Activated CD4-positive, alpha-beta T cell treated with anti-CD3 and anti-CD28 coated beads, Interleukin-2, amount 50 U/mL, for 1 hour (primary cell): ENCODE data around the gene MYL11.
"Not testable (repeated sequence)": the region's sequence is repeated elsewhere in the genome, so short reads cannot be mapped to it uniquely, and the experiment has no call there.

Experiments
- DNase-seq: peaks from one replicate; pipeline ENCODE4 v3.0.0-alpha.2; 2020

Gene MYL11

DNA sequence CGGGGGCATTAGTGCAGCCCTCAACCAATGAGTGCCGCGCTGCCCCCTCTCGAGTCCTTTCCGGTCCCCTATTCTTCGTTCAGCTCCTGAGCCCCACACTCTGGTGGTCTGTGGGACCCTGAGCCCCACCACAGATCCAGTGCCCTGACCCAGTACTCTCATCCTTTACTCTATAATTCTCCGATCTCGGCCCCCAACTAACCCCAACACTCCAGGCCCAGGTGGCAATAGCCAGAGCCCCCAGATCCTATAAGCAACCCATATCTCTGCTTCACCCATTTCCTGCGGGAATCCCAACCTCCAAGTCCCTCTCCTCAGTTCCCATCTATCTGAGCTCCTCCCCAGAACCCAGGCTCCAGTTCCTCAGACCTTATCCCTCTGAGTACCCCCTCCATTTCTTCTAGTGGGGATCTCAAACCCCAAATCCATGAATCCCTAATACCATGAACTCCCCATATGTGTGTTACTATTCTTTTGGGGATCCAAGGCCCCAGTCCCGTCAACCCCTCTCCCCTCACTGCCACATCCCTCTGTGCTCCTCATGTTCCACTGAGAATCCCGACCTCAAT lies 3.3 kb upstream of the MYL11 start:
- DNase-seq: no peak

GRCh38 chr16:30372038-30372712 lies 2.4 kb upstream of the MYL11 start:
- no peak for DNase-seq

- DNase-seq: no peak
Observed at GRCh38 chr16:30372725-30373124, 1.9 kb upstream of the MYL11 start.

- DNase-seq: no peak
Observed at GRCh38 chr16:30375864-30376263, 1.3 kb downstream of the MYL11 start.

- no peak for DNase-seq
Observed at GRCh38 chr16:30376461-30376902, 1.9 kb downstream of the MYL11 start.

DNA sequence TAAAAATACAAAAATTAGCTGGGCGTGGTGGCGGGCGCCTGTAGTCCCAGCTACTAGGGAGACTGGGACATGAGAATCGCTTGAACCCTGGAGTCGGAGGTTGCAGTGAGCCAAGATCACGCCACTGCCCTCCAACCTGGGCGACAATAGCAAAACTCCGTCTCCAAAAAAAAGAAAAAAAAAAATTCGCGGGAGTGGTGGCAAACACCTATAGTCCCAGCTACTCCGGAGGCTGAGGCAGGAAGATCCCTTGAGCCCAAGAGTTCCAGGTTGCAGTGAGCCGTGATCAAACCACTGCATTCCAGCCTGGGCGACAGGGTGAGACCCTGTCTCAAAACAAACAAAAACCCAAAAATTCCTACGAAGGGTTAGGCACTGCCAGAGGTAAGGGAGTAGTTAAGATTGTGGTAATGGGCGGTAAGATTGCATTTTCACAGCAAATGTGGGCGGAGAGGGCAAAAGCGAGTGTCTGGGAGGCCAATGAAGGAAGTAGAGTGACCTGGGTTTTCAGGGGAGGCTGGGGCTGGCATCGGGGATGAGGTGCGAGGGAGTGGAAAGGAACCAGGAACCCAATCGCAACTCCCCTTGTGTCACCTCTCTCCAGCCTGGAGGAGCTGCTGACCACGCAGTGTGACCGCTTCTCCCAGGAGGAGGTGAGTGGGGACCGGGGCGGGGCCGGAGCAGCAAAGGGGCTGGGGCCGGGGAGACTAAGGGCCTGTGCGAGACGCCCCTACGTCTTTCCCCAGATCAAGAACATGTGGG lies 2.6 kb downstream of the MYL11 start:
- no peak for DNase-seq

GRCh38 chr16:30377812-30378235 lies 3.2 kb downstream of the MYL11 start:
- peak; percentile 91 for DNase-seq

- peak; percentile 99 for DNase-seq
Observed at GRCh38 chr16:30378236-30379157, 3.9 kb downstream of the MYL11 start.

DNA sequence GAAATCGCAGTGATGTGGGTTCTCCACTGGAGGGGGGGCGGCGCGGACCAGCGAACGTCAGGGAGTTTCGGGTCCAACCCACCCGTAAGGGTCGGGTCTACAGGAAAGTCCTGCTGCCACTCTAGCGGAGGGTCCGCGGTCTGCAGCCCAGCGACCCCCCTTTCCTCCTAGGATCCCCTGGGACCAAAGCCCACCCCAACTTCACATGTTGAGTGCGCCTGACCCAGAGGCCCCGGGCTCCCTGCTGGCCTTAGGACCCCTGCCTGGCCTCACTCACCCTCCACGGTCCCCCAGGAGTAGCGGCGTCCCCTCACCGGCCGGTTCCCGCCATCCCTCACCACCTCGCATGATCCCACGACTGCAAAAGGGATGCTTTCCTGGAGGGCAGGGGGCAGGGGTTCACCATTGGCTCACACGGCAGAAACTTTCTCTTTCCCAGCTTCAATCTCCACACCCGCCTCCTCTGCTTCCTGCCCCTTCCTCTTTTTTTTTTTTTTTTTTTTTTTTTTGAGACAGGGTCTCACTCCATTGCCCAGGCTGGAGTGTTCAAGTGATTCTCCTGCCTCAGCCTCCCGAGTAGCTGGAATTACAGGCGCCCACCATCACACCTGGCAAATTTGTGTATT lies 4.7 kb downstream of the MYL11 start:
- no peak for DNase-seq

DNA sequence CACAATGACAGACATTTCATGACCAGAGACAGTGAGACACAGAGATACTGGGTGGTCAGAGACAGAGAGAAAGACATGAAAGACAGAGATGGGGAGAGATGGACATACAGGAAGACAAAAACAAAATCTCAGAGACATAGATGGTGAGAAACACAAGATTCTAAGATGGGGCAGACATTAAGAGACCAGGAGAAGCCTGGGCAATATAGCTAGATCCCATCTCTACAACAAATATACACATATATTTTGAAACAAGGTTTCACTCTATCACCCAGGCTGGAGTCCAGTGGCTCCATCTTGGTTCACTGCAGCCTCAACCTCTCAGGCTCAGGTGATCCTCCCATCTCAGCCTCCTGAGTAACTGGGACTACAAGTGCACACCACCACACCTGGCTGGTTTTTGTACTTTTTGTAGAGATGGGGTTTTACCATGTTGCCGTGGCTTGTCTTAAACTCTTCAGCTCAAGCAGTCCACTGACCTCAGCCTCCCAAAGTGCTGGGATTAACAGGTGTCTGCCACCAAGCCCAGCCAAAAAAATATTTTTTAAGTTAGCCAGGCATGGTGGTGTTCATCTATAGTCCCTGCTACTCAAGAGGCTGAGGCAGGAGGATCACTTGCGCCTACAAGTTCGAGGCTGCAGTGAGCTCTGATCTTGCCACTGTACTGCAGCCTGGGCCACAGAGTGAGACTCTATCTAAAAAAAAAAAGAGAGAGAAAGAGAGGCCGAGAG lies 5.6 kb downstream of the MYL11 start:
- DNase-seq: no peak

DNA sequence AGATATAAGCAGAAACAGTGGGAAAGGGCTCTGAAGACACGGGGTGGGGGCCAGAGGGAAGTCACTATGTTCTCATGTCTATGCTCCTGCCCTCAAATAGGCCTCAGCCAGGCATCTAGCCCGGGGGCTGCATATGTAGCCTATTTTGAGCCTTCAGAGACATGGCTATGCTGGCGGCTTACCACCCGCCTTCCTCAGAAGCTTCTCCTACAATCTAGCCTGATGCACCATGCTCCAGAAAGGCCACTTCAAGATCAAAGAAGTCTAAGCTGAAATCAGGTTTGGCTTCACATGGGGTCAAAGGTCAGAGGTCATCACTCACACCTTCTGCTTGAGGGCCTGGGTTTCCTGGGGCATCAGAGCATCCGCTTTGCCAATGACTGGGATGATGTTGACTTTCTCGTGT lies 6.2 kb downstream of the MYL11 start:
- no peak for DNase-seq

DNA sequence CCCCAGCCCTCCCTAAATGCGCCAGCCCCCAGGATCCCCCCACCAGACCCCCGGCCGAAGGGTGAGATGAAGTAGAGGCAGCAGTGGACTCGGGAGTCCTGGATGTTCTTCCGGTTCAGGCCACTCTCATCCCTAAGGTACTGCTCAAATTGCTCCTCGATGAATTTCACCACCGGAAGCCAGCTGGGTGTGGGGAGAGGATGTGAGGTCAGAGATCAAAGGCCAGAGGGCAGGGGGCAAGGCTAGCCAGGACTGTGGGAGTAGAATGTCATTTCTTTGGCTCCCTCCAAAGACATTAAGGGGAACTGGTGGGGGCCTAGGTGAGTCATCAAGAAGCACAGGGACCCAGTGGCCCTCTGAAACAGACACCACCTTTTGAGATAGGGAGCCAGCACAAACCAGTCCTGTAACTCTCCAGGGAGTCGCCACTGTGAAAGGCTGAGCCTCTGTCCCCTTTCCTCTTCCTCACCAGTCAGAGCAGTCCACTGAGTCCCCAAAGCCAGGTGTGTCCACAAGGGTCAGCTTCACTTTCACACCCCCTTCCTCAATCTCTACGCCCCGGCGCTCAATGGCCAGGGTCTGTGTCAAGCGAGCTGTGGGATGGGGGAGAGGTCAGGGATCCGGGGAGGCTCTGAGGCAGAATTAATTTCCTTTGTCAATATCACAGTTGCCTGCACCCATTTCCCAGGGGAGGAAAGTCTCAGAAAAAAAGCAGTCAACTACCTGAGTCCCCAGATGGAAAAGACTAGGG lies 6.9 kb downstream of the MYL11 start:
- DNase-seq: peak; percentile 36

GRCh38 chr16:30382111-30382881 lies 7.7 kb downstream of the MYL11 start, which contains the start of gene SEPTIN1:
TSS of gene SEPTIN1 (minus strand) at chr16:30382561. CDS start at chr16:30382542, 19 bp downstream.
- DNase-seq: peak; percentile 72

- DNase-seq: no peak
Observed at GRCh38 chr16:30383521-30383920, 8.9 kb downstream of the MYL11 start.

- no peak for DNase-seq
Observed at GRCh38 chr16:30394592-30395154, 20.1 kb downstream of the MYL11 start.

DNA sequence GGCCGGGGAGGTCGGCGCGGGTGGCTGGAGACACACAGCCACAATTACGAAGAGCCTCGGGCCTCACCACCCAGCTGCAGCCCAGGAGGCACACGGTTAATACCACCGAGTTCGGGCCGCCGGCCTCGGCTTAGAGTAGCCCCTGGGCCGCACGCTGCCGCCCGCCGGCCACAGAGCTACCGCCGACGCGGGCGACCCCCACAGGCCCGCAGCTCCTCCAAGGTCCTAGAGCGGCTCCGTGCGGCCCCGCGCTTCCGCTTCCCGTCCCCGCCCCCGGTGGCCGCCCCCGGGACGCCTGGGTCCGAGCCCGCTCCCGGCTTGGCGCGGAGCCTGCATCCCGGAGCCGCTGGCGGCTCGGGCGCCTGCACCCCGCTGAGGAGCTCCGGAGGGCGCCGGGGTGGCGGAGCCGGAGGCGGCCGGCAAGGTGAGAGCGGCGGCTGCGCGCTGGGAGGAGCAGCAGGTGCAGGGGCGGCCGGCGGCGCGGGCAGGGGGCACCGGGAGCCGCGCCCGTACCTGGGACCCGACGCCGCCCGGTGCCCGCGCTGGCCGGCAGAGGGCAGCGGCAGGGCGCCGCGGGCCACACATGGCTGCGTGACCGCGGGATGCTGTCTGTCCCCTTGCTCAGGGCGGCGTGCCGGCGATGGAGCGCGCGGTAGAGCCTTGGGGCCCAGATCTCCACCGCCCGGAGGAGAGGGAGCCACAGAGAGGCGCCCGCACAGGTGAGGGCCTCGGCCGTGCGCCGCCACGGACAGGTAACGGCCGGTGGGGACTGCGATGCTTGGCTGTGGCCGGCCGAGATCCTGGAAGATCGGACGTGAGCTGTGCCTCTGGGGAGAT lies 20.8 kb downstream of the MYL11 start, which contains the start of gene ZNF48:
ZNF48 (plus strand) TSS at position 266 of the 837 bp plus-strand sequence; CDS start at position 641, 375 bp downstream.
- peak; percentile 37 for DNase-seq

DNA sequence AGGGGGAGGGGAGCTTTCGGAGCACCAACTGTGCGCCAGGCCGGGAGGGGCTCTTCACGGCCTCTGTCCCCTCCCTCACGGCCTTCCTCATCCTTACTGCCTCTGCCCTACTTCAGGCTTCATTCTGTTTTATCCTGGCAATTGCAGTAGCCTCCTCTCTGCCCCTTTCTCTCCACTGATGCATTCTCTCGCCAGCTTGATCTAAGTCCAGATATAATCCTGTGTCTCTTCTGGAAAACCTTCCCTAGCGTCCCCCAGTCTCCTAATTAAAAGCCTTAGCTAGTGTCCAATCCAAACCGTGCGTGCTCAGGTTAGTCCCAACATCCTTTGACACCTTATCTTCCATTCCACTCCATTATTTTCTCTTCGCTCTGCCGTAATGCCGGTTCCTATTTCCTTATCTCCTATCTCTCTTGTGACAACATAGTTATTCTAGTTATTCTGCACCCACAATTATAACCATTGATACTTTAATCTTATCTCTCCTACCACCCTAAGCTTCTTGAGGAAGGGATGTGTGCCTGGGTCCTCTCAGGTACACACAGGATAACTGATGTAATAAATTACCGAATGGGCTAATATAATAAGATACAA lies 21.5 kb downstream of the MYL11 start:
- DNase-seq: no peak

DNA sequence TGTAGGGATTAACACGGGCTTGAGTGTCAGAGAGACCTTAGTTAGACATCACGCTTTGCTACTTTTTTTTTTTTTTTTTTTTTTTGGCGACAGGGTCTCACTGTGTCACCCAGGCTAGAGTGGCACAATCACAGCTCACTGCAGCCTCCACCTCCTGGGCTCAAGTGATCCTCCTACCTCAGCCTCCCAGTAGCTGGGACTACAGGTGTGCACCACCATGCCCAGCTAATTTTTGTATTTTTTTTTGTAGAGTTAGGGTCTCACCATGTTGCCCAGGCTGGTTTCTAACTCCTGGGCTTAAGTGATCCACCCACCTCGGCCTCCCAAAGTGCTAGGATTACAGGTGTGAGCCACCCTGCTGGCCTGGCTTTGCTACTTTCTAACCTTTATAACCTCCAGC lies 22.0 kb downstream of the MYL11 start:
- not testable (repeated sequence) for DNase-seq
